HepG2 (cell line): ENCODE data around the gene RERE. TPM values are rescaled to one million over a fixed set of nuclear protein-coding genes. Genes with fewer than 3 reads are reported as not detected.

Experiments
- ATAC-seq: fragments of 200-7000 bp; cut with Tn5 transposase; 3 replicates; pipeline ENCODE4 v1.9.1; 2020; ENCODE audit warnings: mild to moderate bottlenecking, moderate library complexity
- BruUV-seq: library from RNA; stranded (reverse); fragments of 400-500 nt; replicated peaks from 2 replicates; lab custom pipeline; 2021; lab: Mats Ljungman, UMichigan
- CTCF ChIA-PET: fragments of 300-600 bp; formaldehyde crosslinking; extraction: SDS; loops from one replicate; lab custom pipeline; 2021; ENCODE audit warnings: low total read pairs, inconsistent platforms, low intra/inter-chr PET ratio; lab: Yijun Ruan, JAX
- POLR2A ChIA-PET: fragments of 350-600 bp; sonication (Branson Sonifier 250); formaldehyde crosslinking; loops from one replicate; lab custom pipeline; 2020; ENCODE audit warnings: antibody characterized with exemption, inconsistent platforms; lab: Yijun Ruan, JAX
- DNase-seq: peaks from one replicate; pipeline ENCODE4 v3.0.0-alpha.2; 2015; ENCODE audit warnings: low spot score
- FAIRE-seq: peaks from 3 replicates; lab custom pipeline; 2011; peaks lifted over from hg19 to GRCh38; lab: Jason Lieb, UNC
- H2AFZ ChIP-seq: one replicate; pipeline ENCODE4 v1.6.1; 2011; ENCODE audit warnings: low read length, inconsistent platforms
- H3K27ac ChIP-seq: fragments of 300-600 bp; 3 replicates; pipeline ENCODE4 v1.8.0; 2011; ENCODE audit warnings: mixed run types, mild to moderate bottlenecking, mixed read lengths, low read length, inconsistent platforms; ENCODE audit not compliant: insufficient read depth; ENCODE audit errors: extremely low read length
- H3K27me3 ChIP-seq, 2 experiments: fragments of 200-600 bp in 1 of 2; 2 replicates in 1 of 2; 3 replicates in 1 of 2; pipeline versions ENCODE4 v1.6.0 to v1.8.0; 2011; ENCODE audit warnings: low read length in 2 of 2, mild to moderate bottlenecking in 2 of 2, moderate library complexity in 2 of 2, inconsistent platforms in 1 of 2; ENCODE audit not compliant: insufficient read depth in 2 of 2, control insufficient read depth in 1 of 2
- H3K36me3 ChIP-seq, 2 experiments: fragments of 200-600 bp in 1 of 2; replicated peaks in 1 of 2; 2 replicates in 1 of 2; 3 replicates in 1 of 2; pipeline versions ENCODE4 v1.5.1 to v1.8.0; 2011; ENCODE audit warnings: low read length in 2 of 2, inconsistent platforms in 1 of 2; ENCODE audit not compliant: insufficient read depth in 2 of 2, control insufficient read depth in 1 of 2
- H3K4me1 ChIP-seq: 2 replicates; pipeline ENCODE4 v1.5.1; 2012; ENCODE audit warnings: low read length, inconsistent platforms; ENCODE audit not compliant: insufficient read depth
- H3K4me2 ChIP-seq: 2 replicates; pipeline ENCODE4 v1.6.0; 2011; ENCODE audit warnings: low read depth, low read length, inconsistent platforms
- H3K4me3 ChIP-seq, 3 experiments: fragments of 200-600 bp in 1 of 3; sonication (generic), shearing (Covaris generic) in 1 of 3; replicated peaks in 1 of 3; 2 replicates each; pipeline ENCODE4 v1.5.1; 2011 to 2016; ENCODE audit warnings: low read length in 3 of 3, inconsistent platforms in 2 of 3, low read depth in 2 of 3, mild to moderate bottlenecking in 2 of 3, control low read depth in 1 of 3, mixed read lengths in 1 of 3; ENCODE audit not compliant: insufficient read depth in 1 of 3
- H3K79me2 ChIP-seq: one replicate; pipeline ENCODE4 v1.6.1; 2011; ENCODE audit warnings: low read length, inconsistent platforms; ENCODE audit not compliant: insufficient read depth
- H3K9ac ChIP-seq: 2 replicates; pipeline ENCODE4 v1.6.0; 2011; ENCODE audit warnings: mild to moderate bottlenecking, low read depth, low read length, inconsistent platforms; ENCODE audit not compliant: insufficient read depth
- H3K9me3 ChIP-seq: 2 replicates; pipeline ENCODE4 v1.5.1; 2012; ENCODE audit warnings: mild to moderate bottlenecking, low read length
- H4K20me1 ChIP-seq: 2 replicates; pipeline ENCODE4 v1.6.0; 2011; ENCODE audit warnings: inconsistent platforms, mild to moderate bottlenecking, low read length, moderate library complexity; ENCODE audit not compliant: insufficient read depth
- ARHGAP35 ChIP-seq: sonication (generic); formaldehyde crosslinking; IDR thresholded peaks from 2 replicates; pipeline ENCODE4 v1.9.0; 2022; ENCODE audit warnings: mild to moderate bottlenecking, inconsistent platforms, moderate library complexity, missing genetic modification reagents, borderline replicate concordance
- CBFB ChIP-seq: sonication (generic); formaldehyde crosslinking; IDR thresholded peaks from 2 replicates; pipeline ENCODE4 v1.4.0; 2020; ENCODE audit warnings: missing genetic modification reagents
- ELF4 ChIP-seq: sonication (generic); formaldehyde crosslinking; IDR thresholded peaks from 2 replicates; pipeline ENCODE4 v1.5.0; 2020; ENCODE audit warnings: missing genetic modification reagents, mild to moderate bottlenecking, moderate library complexity, borderline replicate concordance
- HNRNPK ChIP-seq: fragments of 200-400 bp; formaldehyde crosslinking; IDR thresholded peaks from 2 replicates; pipeline ENCODE4 v1.6.1; 2018; ENCODE audit warnings: low read length, low read depth, moderate library complexity, mild to moderate bottlenecking; ENCODE audit not compliant: poor library complexity, severe bottlenecking
- HNRNPLL ChIP-seq: fragments of 200-400 bp; formaldehyde crosslinking; IDR thresholded peaks from 2 replicates; pipeline ENCODE4 v1.6.1; 2017; ENCODE audit warnings: mild to moderate bottlenecking, low read depth, low read length; ENCODE audit not compliant: poor library complexity, severe bottlenecking
- MXI1 ChIP-seq: IDR thresholded peaks from 3 replicates; pipeline ENCODE4 v1.6.1; 2012; ENCODE audit warnings: low read depth, low read length, inconsistent platforms, borderline replicate concordance
- NR1H2 ChIP-seq: sonication (generic); formaldehyde crosslinking; IDR thresholded peaks from 2 replicates; pipeline ENCODE4 v1.8.1; 2022; ENCODE audit warnings: low read depth, missing genetic modification reagents, borderline replicate concordance
- TARDBP ChIP-seq: sonication (generic); formaldehyde crosslinking; IDR thresholded peaks from 2 replicates; pipeline ENCODE4 v1.8.0; 2022; ENCODE audit warnings: mild to moderate bottlenecking, missing genetic modification reagents
- ZC3H4 ChIP-seq: sonication (generic); formaldehyde crosslinking; IDR thresholded peaks from 2 replicates; pipeline ENCODE4 v1.4.0; 2020; ENCODE audit warnings: missing genetic modification reagents, borderline replicate concordance
- ZNF260 ChIP-seq: sonication (generic); formaldehyde crosslinking; IDR thresholded peaks from 2 replicates; pipeline ENCODE4 v1.4.0; 2020; ENCODE audit warnings: missing genetic modification reagents, low read depth, mild to moderate bottlenecking, borderline replicate concordance
- ZNF749 ChIP-seq: sonication (generic); formaldehyde crosslinking; IDR thresholded peaks from 2 replicates; pipeline ENCODE4 v1.8.0; 2022; ENCODE audit warnings: mild to moderate bottlenecking, missing genetic modification reagents, moderate library complexity, borderline replicate concordance
- ZNF773 ChIP-seq: sonication (generic); formaldehyde crosslinking; IDR thresholded peaks from 2 replicates; pipeline ENCODE4 v1.4.0; 2020; ENCODE audit warnings: missing genetic modification reagents, borderline replicate concordance
- WGBS: methylation state at CpG from one replicate; pipeline ENCODE4 v1.1.6; 2017; ENCODE audit warnings: low lambda C conversion rate; 5-methylcytosine and 5-hydroxymethylcytosine counted together
- in situ Hi-C: cut with HindIII; loops from 2 replicates; pipeline ENCODE4 v1.10.0; 2017; ENCODE audit warnings: low pct_unique_long_range_greater_than_20kb; ENCODE audit not compliant: extremely low pct_ligation_motif_present
- intact Hi-C: fragments of 100-400 bp; cut with micrococcal nuclease; formaldehyde crosslinking; loops from one replicate; pipeline ENCODE4 v1.10.0; 2022; ENCODE audit not compliant: unreplicated experiment
- polyA plus RNA-seq, 8 experiments: library from polyadenylated mRNA; depleted of rRNA in 3 of 8; stranded (reverse) in 7 of 8; unstranded in 1 of 8; fragments of >200 nt; fragmentation: Illumina TruSeq in 4 of 8; extraction: Trizol in 4 of 8; gene quantifications; 2 replicates each; pipeline versions ENCODE4 v1.2.1 to v1.2.3, GENCODE V29; 2011 to 2016; ENCODE audit warnings: low read depth in 4 of 8, missing spikeins in 1 of 8, mixed read lengths in 1 of 8; ENCODE audit not compliant: insufficient read depth in 1 of 8
- total RNA-seq, 5 experiments: library from RNA; depleted of rRNA; stranded (reverse); fragments of >200 nt; fragmentation: Illumina TruSeq; extraction: Trizol; gene quantifications; 2 replicates each; pipeline ENCODE4 v1.2.3, GENCODE V29; 2016; ENCODE audit warnings: low read depth in 1 of 5
- TF ChIP-seq, protein P1 (sequence below): IDR thresholded peaks from 2 replicates; pipeline ENCODE4 v1.6.1; 2018; ENCODE audit warnings: missing genetic modification reagents

The RERE gene
- total and polyA plus RNA-seq, 2 of the 13 experiments (the other 11 are each of a cell fraction or from before 2014, with no cell fraction given), result 18.3 to 21.9 TPM

DNA sequence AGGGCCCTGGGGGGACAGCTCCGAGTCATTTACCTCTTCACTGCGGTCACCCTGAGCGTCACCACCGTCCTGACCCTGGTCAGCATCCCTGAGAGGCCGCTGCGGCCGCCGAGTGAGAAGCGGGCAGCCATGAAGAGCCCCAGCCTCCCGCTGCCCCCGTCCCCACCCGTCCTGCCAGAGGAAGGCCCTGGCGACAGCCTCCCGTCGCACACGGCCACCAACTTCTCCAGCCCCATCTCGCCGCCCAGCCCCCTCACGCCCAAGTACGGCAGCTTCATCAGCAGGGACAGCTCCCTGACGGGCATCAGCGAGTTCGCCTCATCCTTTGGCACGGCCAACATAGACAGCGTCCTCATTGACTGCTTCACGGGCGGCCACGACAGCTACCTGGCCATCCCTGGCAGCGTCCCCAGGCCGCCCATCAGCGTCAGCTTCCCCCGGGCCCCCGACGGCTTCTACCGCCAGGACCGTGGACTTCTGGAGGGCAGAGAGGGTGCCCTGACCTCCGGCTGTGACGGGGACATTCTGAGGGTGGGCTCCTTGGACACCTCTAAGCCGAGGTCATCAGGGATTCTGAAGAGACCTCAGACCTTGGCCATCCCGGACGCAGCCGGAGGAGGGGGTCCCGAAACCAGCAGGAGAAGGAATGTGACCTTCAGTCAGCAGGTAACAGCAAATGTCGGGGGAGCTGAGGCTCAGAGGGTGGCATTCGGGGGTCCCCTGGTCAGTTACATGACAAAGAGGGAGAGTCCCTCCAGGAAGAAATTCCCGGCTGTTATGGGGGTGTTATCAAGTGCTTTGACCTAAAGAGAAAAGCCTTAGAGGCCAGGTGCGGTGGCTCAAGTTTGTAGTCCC, 486.9 kb downstream of the RERE start:
- BruUV-seq, result no TSS peak
- CTCF ChIA-PET, result no interaction called here
- ATAC-seq, result no peak; the same call in 1 of the 3 replicates

More for the DNA sequence above, 486.9 kb downstream of the RERE start:
- Histone ChIP-seq H2AFZ (no peak overlapping the region), H3K4me3 (no peak overlapping the region), H4K20me1 (no peaks in the 10 kb centered on the region), H3K9me3 (no peaks in the 10 kb centered on the region), H3K36me3 (no peaks in the 10 kb centered on the region), H3K27me3 (peaks cover 1 to 60% of the 10 kb centered on the region in 2 experiments; a peak in 4 of 5 replicates), H3K4me1 (0 out of 2 replicates have a peak, but pooled peaks cover 9% of the 10 kb centered on the region), H3K27ac (no peak overlapping the region), H3K79me2 (no peaks in the 10 kb centered on the region), H3K9ac (no peak overlapping the region), H3K4me2 (no peak overlapping the region)
- POLR2A ChIA-PET, result no interaction called here
- FAIRE-seq, result no peak
- no peak for DNase-seq
- intact Hi-C loops (no loop called here), in situ Hi-C loops (no loop called here)
- 77% methylated on average over 32 of the region's 47 CpGs for WGBS
- TF ChIP-seq ZNF773 (CRISPR knock-in tag) (no peak), CBFB (CRISPR knock-in tag) (no peak), ZNF749 (CRISPR knock-in tag) (no peak), TARDBP (CRISPR knock-in tag) (no peak), MXI1 (no peak), ELF4 (CRISPR knock-in tag) (no peak), ZC3H4 (CRISPR knock-in tag) (no peak), ZNF260 (CRISPR knock-in tag) (no peak), HNRNPK (no peak), HNRNPLL (no peak), NR1H2 (CRISPR knock-in tag) (no peak), ARHGAP35 (no peak)
- TF ChIP-seq, protein P1, sequence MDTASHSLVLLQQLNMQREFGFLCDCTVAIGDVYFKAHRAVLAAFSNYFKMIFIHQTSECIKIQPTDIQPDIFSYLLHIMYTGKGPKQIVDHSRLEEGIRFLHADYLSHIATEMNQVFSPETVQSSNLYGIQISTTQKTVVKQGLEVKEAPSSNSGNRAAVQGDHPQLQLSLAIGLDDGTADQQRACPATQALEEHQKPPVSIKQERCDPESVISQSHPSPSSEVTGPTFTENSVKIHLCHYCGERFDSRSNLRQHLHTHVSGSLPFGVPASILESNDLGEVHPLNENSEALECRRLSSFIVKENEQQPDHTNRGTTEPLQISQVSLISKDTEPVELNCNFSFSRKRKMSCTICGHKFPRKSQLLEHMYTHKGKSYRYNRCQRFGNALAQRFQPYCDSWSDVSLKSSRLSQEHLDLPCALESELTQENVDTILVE (CRISPR knock-in tag), result no peak
